GM23248 (cell line): Measurements from ENCODE around the gene MYMX. TPM values are rescaled to one million over a fixed set of nuclear protein-coding genes. Genes with fewer than 3 reads are reported as not detected.

ENCODE experiments used
- DNase-seq: peaks from one replicate; pipeline ENCODE4 v3.0.0-alpha.2; 2015
- H2AFZ ChIP-seq: fragments of 200-600 bp; sonication (generic); 2 replicates; pipeline ENCODE4 v1.6.1; 2016; ENCODE audit warnings: antibody characterized with exemption
- H3F3A ChIP-seq: fragments of 200-600 bp; sonication (generic); 2 replicates; pipeline ENCODE4 v1.6.1; 2016; ENCODE audit warnings: mild to moderate bottlenecking, antibody characterized with exemption, mixed run types; ENCODE audit not compliant: insufficient read depth
- H3K27ac ChIP-seq: fragments of 200-600 bp; sonication (generic); 2 replicates; pipeline ENCODE4 v1.5.1; 2016; ENCODE audit warnings: mild to moderate bottlenecking
- H3K27me3 ChIP-seq: fragments of 200-600 bp; sonication (generic); replicated peaks from 2 replicates; pipeline ENCODE4 v1.6.1; 2016; ENCODE audit warnings: mild to moderate bottlenecking; ENCODE audit not compliant: insufficient read depth
- H3K36me3 ChIP-seq: fragments of 200-600 bp; sonication (generic); 2 replicates; pipeline ENCODE4 v1.6.1; 2016; ENCODE audit warnings: low read depth, mild to moderate bottlenecking
- H3K4me1 ChIP-seq: fragments of 200-600 bp; sonication (generic); 2 replicates; pipeline ENCODE4 v1.6.1; 2016; ENCODE audit warnings: mild to moderate bottlenecking; ENCODE audit not compliant: insufficient read depth
- H3K4me2 ChIP-seq: fragments of 200-600 bp; sonication (generic); one replicate; pipeline ENCODE4 v1.6.1; 2016; ENCODE audit warnings: mild to moderate bottlenecking; ENCODE audit not compliant: unreplicated experiment
- H3K4me3 ChIP-seq: fragments of 200-600 bp; sonication (generic); 2 replicates; pipeline ENCODE4 v1.5.1; 2016; ENCODE audit warnings: mild to moderate bottlenecking
- H3K79me2 ChIP-seq: fragments of 200-600 bp; sonication (generic); 2 replicates; pipeline ENCODE4 v1.6.1; 2016; ENCODE audit warnings: mild to moderate bottlenecking; ENCODE audit not compliant: insufficient read depth
- H3K9ac ChIP-seq: fragments of 200-600 bp; sonication (generic); 2 replicates; pipeline ENCODE4 v1.6.1; 2016; ENCODE audit warnings: mild to moderate bottlenecking
- H3K9me2 ChIP-seq: fragments of 200-600 bp; sonication (generic); 2 replicates; pipeline ENCODE4 v1.6.1; 2016; ENCODE audit warnings: mixed run types, mild to moderate bottlenecking, moderate library complexity; ENCODE audit not compliant: insufficient read depth
- H3K9me3 ChIP-seq: fragments of 200-600 bp; sonication (generic); one replicate; pipeline ENCODE4 v1.6.1; 2017; ENCODE audit warnings: low read depth
- H4K20me1 ChIP-seq: fragments of 200-600 bp; sonication (generic); 2 replicates; pipeline ENCODE4 v1.6.0; 2016; ENCODE audit not compliant: insufficient read depth
- EZH2 ChIP-seq: fragments of 200-600 bp; sonication (generic); IDR thresholded peaks from 2 replicates; pipeline ENCODE4 v1.6.1; 2018; ENCODE audit warnings: antibody characterized with exemption, mild to moderate bottlenecking; ENCODE audit not compliant: insufficient read depth, poor library complexity, severe bottlenecking
- EZH2phosphoT487 ChIP-seq: fragments of 200-600 bp; sonication (generic); IDR thresholded peaks from 2 replicates; pipeline ENCODE4 v1.6.1; 2018; ENCODE audit warnings: antibody characterized with exemption, moderate library complexity, mild to moderate bottlenecking, low read depth; ENCODE audit not compliant: insufficient read depth
- WGBS, 2 experiments: methylation state at CpG; one replicate each; pipeline ENCODE4 v1.1.6; 2015 to 2017; ENCODE audit warnings: low lambda C conversion rate in 2 of 2, low coverage in 1 of 2; ENCODE audit errors: missing lambda C conversion rate in 2 of 2; 5-methylcytosine and 5-hydroxymethylcytosine counted together
- in situ Hi-C: fragments of 300-500 bp; cut with MboI; formaldehyde crosslinking; loops from 2 replicates; pipeline ENCODE4 v1.15.0; 2020
- polyA plus RNA-seq: library from polyadenylated mRNA; unstranded; fragments of >200 nt; fragmentation: Nextera tagmentation; extraction: Ambion mirVana; gene quantifications from 2 replicates; pipeline ENCODE4 v1.2.1, GENCODE V29; 2016
- total RNA-seq: library from RNA; depleted of rRNA; stranded (reverse); fragments of >200 nt; shearing (Covaris generic); gene quantifications from 2 replicates; pipeline ENCODE4 v1.2.3, GENCODE V29; 2014

Gene MYMX
- total and polyA plus RNA-seq, 2 experiments from 2014 or later = not detected

DNA sequence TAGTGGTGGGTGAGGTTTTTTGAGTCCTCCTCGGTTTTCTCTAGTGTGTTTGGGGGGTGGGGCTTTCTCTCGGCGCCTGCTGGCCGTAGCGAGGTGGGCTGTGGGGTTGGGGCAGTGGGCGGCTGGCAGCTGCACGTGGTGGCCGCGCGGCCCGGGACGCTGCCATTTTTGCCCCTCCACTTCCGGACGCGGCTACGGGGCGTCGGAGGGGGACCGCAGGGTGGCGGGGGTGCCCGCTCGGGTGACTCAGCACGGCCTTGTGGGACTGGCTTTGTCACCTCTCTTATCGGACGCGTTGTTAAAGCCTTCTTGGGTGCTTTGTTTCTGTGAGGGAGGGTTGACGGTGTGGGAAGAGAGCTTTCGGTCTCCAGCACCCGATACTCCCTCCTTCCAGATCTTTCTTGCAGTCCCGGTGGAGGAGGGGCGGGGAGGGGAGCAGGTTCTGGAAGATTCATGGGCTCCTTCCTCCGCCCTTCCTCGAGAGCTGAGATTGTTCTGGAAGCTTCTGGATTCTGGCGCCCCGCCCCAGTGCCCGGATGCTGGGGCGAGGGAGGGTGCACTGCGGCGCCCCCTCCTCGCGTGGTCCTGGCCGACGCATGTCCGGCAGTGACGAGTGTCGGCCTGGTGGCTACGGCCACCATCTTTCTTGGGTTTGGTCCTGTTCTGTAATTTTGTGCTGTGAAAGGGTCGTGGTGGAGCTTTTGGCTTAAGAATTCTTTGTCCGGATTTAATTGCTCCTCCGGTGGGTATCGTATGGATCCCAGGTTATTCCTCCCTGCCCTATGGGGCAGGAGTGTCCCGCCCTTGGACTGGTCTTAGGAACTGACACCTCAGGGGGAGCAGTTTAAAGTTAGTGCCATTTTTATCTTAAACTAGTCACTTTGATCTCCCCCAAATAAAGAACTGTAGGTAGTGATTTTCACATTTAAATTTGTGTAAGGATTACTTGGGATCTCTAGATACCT, 30.9 kb downstream of the MYMX start:
- H3K9me2 ChIP-seq = no peaks in the 10 kb centered on the region
- H2AFZ ChIP-seq = no peak overlapping the region; the same call in 1 of the 2 replicates
- in situ Hi-C loops = no loop called here
- H3K4me1 ChIP-seq = peaks cover 19% of the 10 kb centered on the region
- peak overlapping the region; percentile 99 for H3K9ac ChIP-seq
- H3K79me2 ChIP-seq = peaks cover 57% of the 10 kb centered on the region
- H3K36me3 ChIP-seq = peaks cover 47% of the 10 kb centered on the region
- H4K20me1 ChIP-seq = peaks cover 40% of the 10 kb centered on the region; the same call in 1 of the 2 replicates
- peak overlapping the region; percentile 100 for H3K4me2 ChIP-seq
- no peaks in the 10 kb centered on the region for H3K27me3 ChIP-seq
- H3K27ac ChIP-seq = peak overlapping the region; percentile 93
- peak overlapping the region; percentile 100 for H3K4me3 ChIP-seq
- H3K9me3 ChIP-seq = no peaks in the 10 kb centered on the region
- peaks cover 54% of the 10 kb centered on the region for H3F3A ChIP-seq
- 1% methylated on average over 29 to 52 of the region's 52 CpGs for WGBS, 2 experiments
- TF ChIP-seq EZH2 = no peak
- DNase-seq = peak; percentile 81

DNA sequence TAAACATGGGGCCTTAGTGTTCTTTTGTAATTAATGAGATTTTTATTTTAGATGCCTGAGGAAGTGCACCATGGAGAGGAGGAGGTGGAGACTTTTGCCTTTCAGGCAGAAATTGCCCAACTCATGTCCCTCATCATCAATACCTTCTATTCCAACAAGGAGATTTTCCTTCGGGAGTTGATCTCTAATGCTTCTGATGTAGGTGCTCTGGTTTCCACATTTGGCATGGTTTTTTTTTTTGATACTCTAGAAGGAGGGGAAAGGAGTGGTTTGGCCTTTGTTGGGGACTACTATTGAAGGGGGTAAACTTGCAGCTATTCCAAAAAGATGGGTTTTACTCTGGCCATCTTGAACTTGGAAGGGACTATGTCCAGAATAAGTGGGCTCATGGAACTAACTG, 31.9 kb downstream of the MYMX start:
- Histone ChIP-seq H3K79me2 (peaks cover 67% of the 10 kb centered on the region), H3K9ac (peak overlapping the region; percentile 99), H3K9me2 (no peaks in the 10 kb centered on the region), H3K9me3 (no peaks in the 10 kb centered on the region), H2AFZ (no peak overlapping the region), H3K4me2 (peak overlapping the region; percentile 100), H4K20me1 (peaks cover 40% of the 10 kb centered on the region; the same call in 1 of the 2 replicates), H3K4me3 (peak overlapping the region; percentile 100), H3K27ac (peak overlapping the region; percentile 93), H3K36me3 (peaks cover 56% of the 10 kb centered on the region), H3K27me3 (no peaks in the 10 kb centered on the region), H3K4me1 (peaks cover 19% of the 10 kb centered on the region), H3F3A (peaks cover 63% of the 10 kb centered on the region)
- in situ Hi-C loops = no loop called here
- DNase-seq = no peak
- 0 to 9% methylated on average over 1 of the region's 1 CpG for WGBS, 2 experiments
- TF ChIP-seq EZH2phosphoT487 (no peak), EZH2 (no peak)

DNA sequence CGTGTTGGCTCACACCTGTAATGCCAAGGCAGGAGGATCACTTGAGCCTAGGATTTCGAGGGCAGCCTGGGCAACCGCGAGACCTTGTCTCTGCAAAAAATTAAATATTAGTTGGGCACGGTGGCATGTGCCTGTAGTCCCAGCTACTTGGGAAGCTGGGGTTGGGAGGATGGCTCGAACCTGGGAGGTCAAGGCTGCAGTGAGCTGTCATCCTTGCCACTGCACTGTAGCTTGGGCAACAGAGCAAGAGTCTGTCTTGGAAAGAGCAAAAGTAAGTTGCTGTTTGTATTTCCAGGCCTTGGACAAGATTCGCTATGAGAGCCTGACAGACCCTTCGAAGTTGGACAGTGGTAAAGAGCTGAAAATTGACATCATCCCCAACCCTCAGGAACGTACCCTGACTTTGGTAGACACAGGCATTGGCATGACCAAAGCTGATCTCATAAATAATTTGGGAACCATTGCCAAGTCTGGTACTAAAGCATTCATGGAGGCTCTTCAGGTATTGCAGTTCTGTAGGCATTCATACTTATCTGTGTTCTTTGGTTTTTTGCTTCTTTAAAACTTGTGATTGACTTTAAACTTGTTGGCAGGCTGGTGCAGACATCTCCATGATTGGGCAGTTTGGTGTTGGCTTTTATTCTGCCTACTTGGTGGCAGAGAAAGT, 32.5 kb downstream of the MYMX start:
- Histone ChIP-seq H3K4me3 (peak overlapping the region; percentile 100), H3K9me3 (no peaks in the 10 kb centered on the region), H3K9me2 (no peaks in the 10 kb centered on the region), H3K27ac (peak overlapping the region; percentile 93), H3K9ac (peak overlapping the region; percentile 99), H3K27me3 (no peaks in the 10 kb centered on the region), H3K4me1 (peaks cover 19% of the 10 kb centered on the region), H3K79me2 (peaks cover 70% of the 10 kb centered on the region), H3K4me2 (peak overlapping the region; percentile 100), H3K36me3 (peaks cover 62% of the 10 kb centered on the region), H4K20me1 (peaks cover 40% of the 10 kb centered on the region; the same call in 1 of the 2 replicates), H2AFZ (no peak overlapping the region), H3F3A (peaks cover 68% of the 10 kb centered on the region)
- TF ChIP-seq EZH2 = no peak
- TF ChIP-seq EZH2phosphoT487 = no peak
- WGBS, 2 experiments = 77 to 78% methylated on average over 9 of the region's 9 CpGs
- no peak for DNase-seq
- in situ Hi-C loops = no loop called here

DNA sequence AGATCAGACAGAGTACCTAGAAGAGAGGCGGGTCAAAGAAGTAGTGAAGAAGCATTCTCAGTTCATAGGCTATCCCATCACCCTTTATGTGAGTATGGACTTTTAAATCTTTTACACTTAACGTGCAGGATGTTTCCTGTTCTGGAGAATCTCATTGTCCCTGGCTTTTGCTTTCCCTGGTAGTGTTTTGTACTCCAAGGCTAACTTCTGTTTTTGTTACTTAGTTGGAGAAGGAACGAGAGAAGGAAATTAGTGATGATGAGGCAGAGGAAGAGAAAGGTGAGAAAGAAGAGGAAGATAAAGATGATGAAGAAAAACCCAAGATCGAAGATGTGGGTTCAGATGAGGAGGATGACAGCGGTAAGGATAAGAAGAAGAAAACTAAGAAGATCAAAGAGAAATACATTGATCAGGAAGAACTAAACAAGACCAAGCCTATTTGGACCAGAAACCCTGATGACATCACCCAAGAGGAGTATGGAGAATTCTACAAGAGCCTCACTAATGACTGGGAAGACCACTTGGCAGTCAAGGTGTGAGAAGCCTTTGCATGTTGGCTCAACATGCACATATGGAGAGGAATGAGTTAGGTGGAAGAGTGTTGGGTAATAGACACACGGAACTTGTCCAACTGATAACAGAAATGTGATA, 33.5 kb downstream of the MYMX start:
- Histone ChIP-seq H3F3A (peaks cover 74% of the 10 kb centered on the region), H3K4me1 (peaks cover 19% of the 10 kb centered on the region), H3K36me3 (peaks cover 65% of the 10 kb centered on the region), H3K27me3 (no peaks in the 10 kb centered on the region), H3K9me2 (no peaks in the 10 kb centered on the region), H3K9ac (no peak overlapping the region), H4K20me1 (peaks cover 40% of the 10 kb centered on the region; the same call in 1 of the 2 replicates), H3K9me3 (no peaks in the 10 kb centered on the region), H2AFZ (no peak overlapping the region), H3K4me2 (no peak overlapping the region), H3K27ac (peak overlapping the region; percentile 30; the same call in 1 of the 2 replicates), H3K4me3 (no peak overlapping the region), H3K79me2 (peaks cover 80% of the 10 kb centered on the region)
- TF ChIP-seq EZH2phosphoT487 = no peak
- no peak for TF ChIP-seq EZH2
- WGBS, 2 experiments = 58 to 64% methylated on average over 6 of the region's 6 CpGs
- no peak for DNase-seq
- in situ Hi-C loops = no loop called here
